Liver (tissue), 10 donors: Measurements from ENCODE around the gene SLC16A7. TPM values are rescaled to one million over a fixed set of nuclear protein-coding genes. Genes with fewer than 3 reads are reported as not detected.

Experiments
- DNase-seq: peaks from one replicate; pipeline ENCODE4 v3.0.0-alpha.2; 2017; ENCODE audit warnings: low spot score
- H3K27ac ChIP-seq, 2 donors: one replicate each; pipeline ENCODE4 v1.7.0; 2013; ENCODE audit warnings: inconsistent platforms in 2 of 2, low read length in 2 of 2, control low read depth in 1 of 2, low read depth in 1 of 2, mild to moderate bottlenecking in 1 of 2
- H3K27me3 ChIP-seq, 4 donors: one replicate each; pipeline versions ENCODE4 v1.6.1 to v1.7.0; 2013; ENCODE audit warnings: low read length in 3 of 4, inconsistent platforms in 1 of 4, mild to moderate bottlenecking in 1 of 4, moderate library complexity in 1 of 4; ENCODE audit not compliant: control insufficient read depth in 4 of 4, insufficient read depth in 4 of 4
- H3K36me3 ChIP-seq, 4 donors: one replicate each; pipeline versions ENCODE4 v1.6.1 to v1.7.0; 2013; ENCODE audit warnings: low read length in 3 of 4, mild to moderate bottlenecking in 3 of 4, low read depth in 1 of 4, moderate library complexity in 1 of 4; ENCODE audit not compliant: control insufficient read depth in 4 of 4, insufficient read depth in 3 of 4
- H3K4me1 ChIP-seq, 4 donors: one replicate each; pipeline versions ENCODE4 v1.6.1 to v1.7.0; 2013; ENCODE audit warnings: low read length in 3 of 4, mild to moderate bottlenecking in 3 of 4, moderate library complexity in 1 of 4; ENCODE audit not compliant: control insufficient read depth in 4 of 4, insufficient read depth in 4 of 4
- H3K4me3 ChIP-seq, 3 donors: one replicate each; pipeline versions ENCODE4 v1.6.1 to v1.7.0; 2013; ENCODE audit warnings: low read length in 3 of 3, control low read depth in 1 of 3, low read depth in 1 of 3, mild to moderate bottlenecking in 1 of 3
- H3K9ac ChIP-seq, 2 donors: one replicate each; pipeline ENCODE4 v1.7.0; 2013; ENCODE audit warnings: low read length in 2 of 2, mild to moderate bottlenecking in 2 of 2, moderate library complexity in 2 of 2, control low read depth in 1 of 2, low read depth in 1 of 2
- H3K9me3 ChIP-seq, 4 donors: one replicate each; pipeline versions ENCODE4 v1.6.1 to v1.7.0; 2013; ENCODE audit warnings: low read length in 3 of 4; ENCODE audit not compliant: control insufficient read depth in 4 of 4
- CTCF ChIP-seq: fragments of 150-350 bp; IDR thresholded peaks from 2 replicates; pipeline ENCODE4 v1.5.1; 2017; ENCODE audit warnings: improper control_type of control experiment, low read depth, low read length; ENCODE audit not compliant: missing input control
- FOXA2 ChIP-seq: IDR thresholded peaks from 2 replicates; pipeline ENCODE4 v1.6.1; 2016; ENCODE audit warnings: antibody characterized with exemption
- MAX ChIP-seq: IDR thresholded peaks from 2 replicates; pipeline ENCODE4 v1.6.1; 2016; ENCODE audit warnings: antibody characterized with exemption
- NR2F2 ChIP-seq: IDR thresholded peaks from 2 replicates; pipeline ENCODE4 v1.6.1; 2016; ENCODE audit warnings: antibody characterized with exemption
- RAD21 ChIP-seq, 2 donors: IDR thresholded peaks; 2 replicates each; pipeline ENCODE4 v1.6.1; 2016; ENCODE audit warnings: antibody characterized with exemption in 2 of 2, mild to moderate bottlenecking in 2 of 2
- REST ChIP-seq: IDR thresholded peaks from 2 replicates; pipeline ENCODE4 v1.6.1; 2016; ENCODE audit warnings: antibody characterized with exemption, mild to moderate bottlenecking
- SP1 ChIP-seq: IDR thresholded peaks from 2 replicates; pipeline ENCODE4 v1.6.1; 2018; ENCODE audit warnings: antibody characterized with exemption, mild to moderate bottlenecking
- TAF1 ChIP-seq: conservative IDR thresholded peaks from 2 replicates; pipeline ENCODE4 v1.6.1; 2016; ENCODE audit warnings: antibody characterized with exemption, mild to moderate bottlenecking
- ZBTB33 ChIP-seq: IDR thresholded peaks from 2 replicates; pipeline ENCODE4 v1.6.1; 2016; ENCODE audit warnings: antibody characterized with exemption
- WGBS: extraction: QIAGEN DNeasy Blood & Tissue Kit; methylation state at CpG from one replicate; pipeline ENCODE4 v1.1.7; 2013; 5-methylcytosine and 5-hydroxymethylcytosine counted together
- polyA plus RNA-seq, 2 donors: library from polyadenylated mRNA; stranded (reverse) in 1 of 2; unstranded in 1 of 2; fragments of 200-250 nt in 1 of 2; fragments of >200 nt in 1 of 2; fragmentation: Nextera tagmentation in 1 of 2; extraction: Ambion mirVana in 1 of 2; gene quantifications; one replicate each; pipeline versions ENCODE4 v1.2.1 to v1.2.3, GENCODE V29; 2013 to 2015
- small RNA-seq: library from RNA; depleted of rRNA; stranded (forward); fragments of <200 nt; gene quantifications from one replicate; pipeline ENCODE3, GENCODE V24; 2014
- total RNA-seq, 2 donors: library from RNA; depleted of rRNA; stranded (reverse); fragments of >200 nt; gene quantifications; one replicate each; pipeline ENCODE4 v1.2.3, GENCODE V29; 2014
- donor health status: healthy.
- donor health status: healthy.
- donor health status: healthy.
- donor health status: healthy.
- donor health status: healthy.

SLC16A7 gene
- total and polyA plus RNA-seq, 4 donors, result 3.0 to 24.0 (median 12.1) TPM

- Histone ChIP-seq H3K9ac (no peak overlapping the region), H3K36me3 (no peaks in the 10 kb centered on the region), H3K27me3 (no peaks in the 10 kb centered on the region), H3K4me1 (no peaks in the 10 kb centered on the region), H3K9me3 (no peaks in the 10 kb centered on the region), H3K4me3 (no peak overlapping the region), H3K27ac (no peak overlapping the region)
- DNase-seq, result no peak
- TF ChIP-seq MAX (no peak), ZBTB33 (no peak), REST (no peak)
- whole genome bisulfite sequencing, result 84% methylated on average over 3 of the region's 3 CpGs
Observed at GRCh38 chr12:59833408-59833807, 237.6 kb downstream of the SLC16A7 start.

- 69% methylated on average over 2 of the region's 2 CpGs for WGBS
- no peak for DNase-seq
Observed at GRCh38 chr12:59834659-59835474, 239.0 kb downstream of the SLC16A7 start.

More at GRCh38 chr12:59834659-59835474, 239.0 kb downstream of the SLC16A7 start:
- Histone ChIP-seq H3K9ac (no peak overlapping the region), H3K27me3 (no peaks in the 10 kb centered on the region), H3K4me1 (no peaks in the 10 kb centered on the region), H3K9me3 (no peaks in the 10 kb centered on the region), H3K36me3 (no peaks in the 10 kb centered on the region), H3K4me3 (no peak overlapping the region), H3K27ac (no peak overlapping the region)
- TF ChIP-seq TAF1, result no peak
- TF ChIP-seq CTCF, result peak; percentile 42
- TF ChIP-seq RAD21 (IDR thresholded peaks at IDR 0.05), result peak; percentile 50 to 74
- no peak for TF ChIP-seq SP1
- TF ChIP-seq NR2F2, result no peak
- TF ChIP-seq FOXA2, result no peak

Small RNA genes lying within 50 kb of the gene (small RNA-seq; reads per million reads assigned to genes)
- gene AC079905.2, result not detected
- 0.09 reads per million for gene RNU4-20P
